ENCODE results near the gene COX7A2.

DNA sequence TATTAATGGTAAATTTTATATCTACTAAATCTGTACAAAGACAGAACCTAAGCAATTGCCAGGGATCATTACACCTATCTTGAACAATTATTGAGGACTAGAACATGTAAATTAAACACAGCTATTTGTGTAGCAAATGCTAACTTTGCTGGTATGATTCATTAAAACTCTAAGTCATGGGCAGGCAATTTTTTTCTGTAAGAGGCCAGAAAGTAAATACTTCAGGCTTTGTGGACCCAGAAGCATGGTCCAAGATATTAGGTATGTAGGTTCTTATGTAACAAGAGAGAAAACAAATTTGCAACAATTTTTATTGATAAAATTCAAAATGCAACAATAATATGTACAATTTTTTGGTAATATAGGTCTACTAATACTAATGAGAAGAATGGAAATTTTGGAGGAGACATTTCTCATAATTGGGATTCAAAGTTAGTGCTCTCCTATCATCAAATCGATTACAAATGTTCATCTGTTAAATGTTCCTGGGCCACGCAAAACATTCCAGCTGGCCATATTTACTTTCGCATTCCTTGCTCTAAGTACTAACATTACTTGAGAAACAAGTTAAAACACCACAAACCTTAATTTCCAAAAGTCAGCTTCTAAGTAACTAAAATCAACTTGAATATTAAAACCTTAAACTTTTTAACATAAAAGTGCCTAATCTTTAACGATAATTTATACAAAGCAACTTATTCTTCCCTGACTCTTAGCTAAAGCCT is 36.7 kb upstream of the COX7A2 start:
- no peak for TF ChIP-seq POLR2A (IDR thresholded peaks at IDR 0.05)
- TF ChIP-seq, protein P1, sequence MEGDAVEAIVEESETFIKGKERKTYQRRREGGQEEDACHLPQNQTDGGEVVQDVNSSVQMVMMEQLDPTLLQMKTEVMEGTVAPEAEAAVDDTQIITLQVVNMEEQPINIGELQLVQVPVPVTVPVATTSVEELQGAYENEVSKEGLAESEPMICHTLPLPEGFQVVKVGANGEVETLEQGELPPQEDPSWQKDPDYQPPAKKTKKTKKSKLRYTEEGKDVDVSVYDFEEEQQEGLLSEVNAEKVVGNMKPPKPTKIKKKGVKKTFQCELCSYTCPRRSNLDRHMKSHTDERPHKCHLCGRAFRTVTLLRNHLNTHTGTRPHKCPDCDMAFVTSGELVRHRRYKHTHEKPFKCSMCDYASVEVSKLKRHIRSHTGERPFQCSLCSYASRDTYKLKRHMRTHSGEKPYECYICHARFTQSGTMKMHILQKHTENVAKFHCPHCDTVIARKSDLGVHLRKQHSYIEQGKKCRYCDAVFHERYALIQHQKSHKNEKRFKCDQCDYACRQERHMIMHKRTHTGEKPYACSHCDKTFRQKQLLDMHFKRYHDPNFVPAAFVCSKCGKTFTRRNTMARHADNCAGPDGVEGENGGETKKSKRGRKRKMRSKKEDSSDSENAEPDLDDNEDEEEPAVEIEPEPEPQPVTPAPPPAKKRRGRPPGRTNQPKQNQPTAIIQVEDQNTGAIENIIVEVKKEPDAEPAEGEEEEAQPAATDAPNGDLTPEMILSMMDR (IDR thresholded peaks at IDR 0.05 in 4 of 5, conservative IDR thresholded peaks at IDR 0.05 in 1 of 5): no peak

Data from gastrocnemius medialis (tissue), 4 donors.